T47D (cell line): ENCODE results near the gene SH3PXD2A.
"Not testable (repeated sequence)": the region's sequence is repeated elsewhere in the genome, so short reads cannot be mapped to it uniquely, and the experiment has no call there.

Source experiments
- DNase-seq, 2 experiments: peaks; one replicate each; pipeline versions ENCODE4 v3.0.0 to v3.0.0-alpha.2; 2011 to 2012; ENCODE audit warnings: low read depth in 1 of 2, low spot score in 1 of 2
- JUND ChIP-seq: IDR thresholded peaks from 2 replicates; pipeline ENCODE4 v1.6.1; 2012; ENCODE audit warnings: low read depth
- in situ Hi-C: cut with HindIII; loops from 2 replicates; pipeline ENCODE4 v1.10.0; 2016; ENCODE audit warnings: low sequenced_read_pairs, low pct_unique_long_range_greater_than_20kb

The SH3PXD2A gene

DNA sequence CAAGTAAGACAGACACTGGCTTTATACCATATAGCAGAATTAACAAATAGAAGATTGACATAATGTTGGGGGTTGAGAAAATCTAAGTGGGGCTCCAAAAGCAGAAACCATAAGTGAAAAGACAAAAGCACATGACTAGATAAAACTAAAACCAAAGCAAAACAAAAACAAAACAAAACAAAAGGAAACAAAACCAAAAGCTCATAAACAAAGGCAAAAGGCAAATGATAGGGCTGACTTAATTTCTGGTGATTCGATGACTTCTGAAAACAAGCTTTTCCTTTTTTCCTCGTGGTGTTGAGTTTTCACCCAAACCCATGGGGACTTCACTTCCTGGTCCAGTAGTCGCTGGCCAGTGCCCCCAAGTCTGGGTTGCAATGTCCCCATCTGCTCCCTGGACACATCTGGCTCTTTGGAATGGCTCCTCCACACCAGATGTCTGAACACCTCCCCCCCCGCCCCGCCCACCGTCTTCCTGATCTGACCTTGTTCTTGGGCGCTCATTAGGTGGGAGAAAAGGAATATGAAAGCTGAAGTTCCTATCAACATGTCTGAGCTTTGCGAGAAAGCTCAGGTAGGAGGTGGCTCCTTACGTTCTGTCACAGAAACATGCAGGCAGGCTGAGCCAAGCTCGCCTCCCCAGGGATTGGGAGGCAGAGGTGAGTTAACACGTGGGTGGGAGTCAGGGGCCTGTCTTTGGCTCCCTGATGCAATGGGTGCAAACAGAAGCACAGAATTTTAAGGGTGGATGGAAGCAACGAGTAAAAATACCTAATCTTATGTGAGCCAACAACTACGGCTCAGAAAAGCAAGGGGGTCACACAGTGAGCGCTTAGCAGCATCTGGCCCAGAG, 240.8 kb downstream of the SH3PXD2A start:
- in situ Hi-C loops = no loop called here
- DNase-seq = no peak
- no peak for TF ChIP-seq JUND

DNA sequence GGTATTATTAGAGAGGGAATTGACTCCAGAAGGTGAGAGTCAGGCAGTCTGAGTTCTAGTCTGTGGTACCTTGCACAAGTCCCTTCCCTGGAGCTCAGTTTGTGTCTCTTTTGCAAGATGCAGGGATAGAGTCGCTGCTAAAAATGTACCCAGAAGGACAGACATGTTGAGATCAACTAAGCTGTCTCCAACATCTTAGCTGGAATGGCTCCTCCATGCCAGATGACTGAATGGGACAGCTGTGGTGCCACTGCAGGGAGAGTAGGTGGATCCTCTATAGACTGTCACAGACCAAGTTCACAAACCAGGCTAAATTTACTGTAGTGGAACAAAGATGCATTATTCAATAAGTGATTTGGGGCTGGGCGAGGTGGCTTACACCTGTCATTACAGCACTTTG, 241.8 kb downstream of the SH3PXD2A start:
- in situ Hi-C loops = no loop called here
- DNase-seq = no peak
- no peak for TF ChIP-seq JUND

- DNase-seq = no peak
- in situ Hi-C loops = no loop called here
- no peak for TF ChIP-seq JUND
Observed at GRCh38 chr10:103612462-103613365, 242.7 kb downstream of the SH3PXD2A start.

DNA sequence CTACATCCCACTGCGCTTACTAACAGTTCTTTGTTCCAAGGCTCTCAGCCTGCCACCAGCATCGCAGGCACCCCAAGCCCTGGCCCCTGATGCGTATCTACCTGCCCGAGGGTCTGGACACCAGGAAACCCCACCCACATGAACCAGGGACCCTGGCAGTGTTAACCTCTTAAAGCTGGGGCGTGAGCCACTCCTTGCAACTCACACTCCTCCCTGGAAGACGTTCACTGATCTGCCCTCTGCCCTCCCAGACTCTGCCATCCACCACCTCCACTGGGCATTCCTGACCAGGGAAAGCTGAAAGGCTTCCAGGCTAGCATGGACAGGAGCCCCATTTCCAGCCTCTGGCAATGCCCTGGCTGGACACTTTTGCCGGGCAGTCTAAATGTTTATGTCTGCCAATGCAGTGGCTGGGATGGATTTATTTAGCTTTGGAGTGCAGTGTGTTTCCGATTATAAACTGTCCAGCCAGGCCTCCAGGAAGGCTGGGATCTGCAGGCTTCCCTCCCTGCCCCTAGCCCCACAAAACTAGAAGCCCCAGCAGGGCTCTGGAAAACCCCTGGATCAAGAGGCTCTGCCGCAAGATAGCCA, 244.4 kb downstream of the SH3PXD2A start:
- no peak for DNase-seq
- TF ChIP-seq JUND = no peak
- in situ Hi-C loops = no loop called here

DNA sequence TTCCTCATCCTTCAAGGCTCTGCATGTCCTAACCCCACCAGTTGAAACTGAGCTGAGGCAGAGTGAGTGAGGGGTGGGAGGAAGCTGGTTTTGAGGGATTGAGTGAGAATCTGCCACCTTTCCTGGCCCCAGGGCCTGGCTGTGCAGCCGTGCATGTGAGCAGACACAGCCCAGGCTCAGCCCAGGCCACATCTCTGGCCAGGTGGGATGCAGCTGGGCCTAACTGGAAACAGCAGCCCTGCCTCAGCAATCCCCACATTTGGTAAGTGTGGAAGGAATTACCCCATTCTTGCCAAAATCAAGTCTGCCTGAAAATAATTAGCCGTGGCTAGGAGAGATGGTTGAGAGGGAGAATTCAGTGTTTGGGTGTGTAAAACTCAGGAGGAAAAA, 245.3 kb downstream of the SH3PXD2A start:
- no peak for DNase-seq
- TF ChIP-seq JUND = no peak
- in situ Hi-C loops = no loop called here

GRCh38 chr10:103609231-103610082, 245.9 kb downstream of the SH3PXD2A start:
- DNase-seq = no peak
- in situ Hi-C loops = no loop called here
- TF ChIP-seq JUND = no peak

DNA sequence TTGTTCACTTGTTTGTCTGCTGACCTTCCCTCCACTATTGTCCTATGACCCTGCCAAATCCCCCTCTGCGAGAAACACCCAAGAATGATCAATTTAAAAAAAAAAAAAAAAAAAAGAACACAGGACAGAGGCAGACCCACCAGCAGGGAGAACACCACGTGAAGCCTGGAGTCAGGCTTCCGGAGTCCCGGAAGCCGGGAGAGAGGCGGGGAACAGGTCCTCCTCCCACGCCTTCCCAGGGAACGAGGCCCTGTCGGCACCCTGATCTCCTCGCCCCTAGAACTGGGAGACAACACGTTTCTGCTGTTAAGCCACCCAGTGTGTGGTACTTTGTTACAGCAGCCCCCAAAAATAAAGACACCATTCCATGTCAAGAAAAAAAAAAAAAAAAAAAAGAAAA, 247.3 kb downstream of the SH3PXD2A start:
- in situ Hi-C loops, DNase-seq: not testable (repeated sequence)

GRCh38 chr10:103607051-103607450, 248.3 kb downstream of the SH3PXD2A start:
- DNase-seq, in situ Hi-C loops: not testable (repeated sequence)

DNA sequence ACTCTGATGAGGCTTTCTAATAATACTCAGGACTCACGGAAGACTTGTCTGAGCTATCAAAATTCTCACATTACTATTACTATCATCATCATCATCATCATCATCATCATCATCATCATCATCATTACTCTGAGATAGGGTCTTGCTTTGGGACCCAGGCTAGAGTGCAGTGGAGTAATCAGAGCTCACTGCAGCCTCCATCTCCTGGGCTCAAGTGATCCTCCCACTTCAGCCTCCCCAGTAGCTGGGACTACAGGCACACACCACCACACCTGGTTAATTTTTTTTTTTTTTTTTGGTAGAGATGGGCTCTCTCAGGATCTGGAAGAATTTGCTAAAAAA, 249.3 kb downstream of the SH3PXD2A start:
- in situ Hi-C loops, DNase-seq: not testable (repeated sequence)

GRCh38 chr10:103605359-103606096, 249.8 kb downstream of the SH3PXD2A start:
- in situ Hi-C loops = no loop called here
- peak in 1 of 2 experiments; percentile 41 for DNase-seq
- TF ChIP-seq JUND = no peak

GRCh38 chr10:103603382-103603781, 252.0 kb downstream of the SH3PXD2A start:
- TF ChIP-seq JUND = no peak
- DNase-seq = no peak
- in situ Hi-C loops = no loop called here

- no peak for TF ChIP-seq JUND
- no peak for DNase-seq
- in situ Hi-C loops = no loop called here
Observed at GRCh38 chr10:103602852-103603155, 252.6 kb downstream of the SH3PXD2A start.
